Neuronal stem cell (in vitro differentiated cells): ENCODE data around the gene CENPU.
"Not testable (repeated sequence)": the region's sequence is repeated elsewhere in the genome, so short reads cannot be mapped to it uniquely, and the experiment has no call there.

Experiments used
- DNase-seq: peaks from one replicate; pipeline ENCODE4 v3.0.0-alpha.2; 2013; ENCODE audit warnings: low spot score
- H2AFZ ChIP-seq: one replicate; pipeline ENCODE4 v1.6.1; 2013; ENCODE audit warnings: mild to moderate bottlenecking, low read length, inconsistent platforms
- H2AK5ac ChIP-seq: 2 replicates; pipeline ENCODE4 v1.6.1; 2013; ENCODE audit warnings: low read depth, mild to moderate bottlenecking, inconsistent platforms, low read length, moderate library complexity, mixed read lengths
- H2BK120ac ChIP-seq: 2 replicates; pipeline ENCODE4 v1.6.1; 2013; ENCODE audit warnings: low read depth, mild to moderate bottlenecking, inconsistent platforms, low read length, moderate library complexity, mixed read lengths
- H2BK12ac ChIP-seq: one replicate; pipeline ENCODE4 v1.6.1; 2013; ENCODE audit warnings: low read length, inconsistent platforms
- H2BK15ac ChIP-seq: 2 replicates; pipeline ENCODE4 v1.6.1; 2013; ENCODE audit warnings: mild to moderate bottlenecking, low read length, inconsistent platforms, mixed read lengths
- H2BK5ac ChIP-seq: one replicate; pipeline ENCODE4 v1.6.1; 2013; ENCODE audit warnings: inconsistent platforms, mild to moderate bottlenecking, low read length, moderate library complexity
- H3K14ac ChIP-seq: one replicate; pipeline ENCODE4 v1.6.1; 2013; ENCODE audit warnings: low read length, inconsistent platforms
- H3K18ac ChIP-seq: 2 replicates; pipeline ENCODE4 v1.6.1; 2013; ENCODE audit warnings: low read length, inconsistent platforms
- H3K23ac ChIP-seq: 2 replicates; pipeline ENCODE4 v1.6.1; 2013; ENCODE audit warnings: low read depth, mild to moderate bottlenecking, mixed read lengths, low read length, inconsistent platforms; ENCODE audit not compliant: poor library complexity
- H3K27ac ChIP-seq: replicated peaks from 3 replicates; pipeline ENCODE4 v1.5.1; 2013; ENCODE audit warnings: low read length, inconsistent platforms
- H3K27me3 ChIP-seq, 3 experiments: 2 replicates each; pipeline ENCODE4 v1.6.1; 2013; ENCODE audit warnings: low read length in 3 of 3, mild to moderate bottlenecking in 2 of 3, inconsistent platforms in 1 of 3, low read depth in 1 of 3, mixed read lengths in 1 of 3, moderate library complexity in 1 of 3; ENCODE audit not compliant: control insufficient read depth in 3 of 3, insufficient read depth in 3 of 3
- H3K36me3 ChIP-seq, 2 donors: replicated peaks in 1 of 2; 2 replicates each; pipeline ENCODE4 v1.6.1; 2013; ENCODE audit warnings: low read length in 2 of 2; ENCODE audit not compliant: control insufficient read depth in 2 of 2, insufficient read depth in 2 of 2
- H3K4ac ChIP-seq: 2 replicates; pipeline ENCODE4 v1.6.1; 2013; ENCODE audit warnings: inconsistent platforms, mild to moderate bottlenecking, low read length, moderate library complexity
- H3K4me1 ChIP-seq, 2 donors: 1 replicate in 1 of 2; 2 replicates in 1 of 2; pipeline ENCODE4 v1.6.1; 2013; ENCODE audit warnings: low read length in 2 of 2, low read depth in 1 of 2; ENCODE audit not compliant: control insufficient read depth in 2 of 2, insufficient read depth in 1 of 2
- H3K4me2 ChIP-seq: one replicate; pipeline ENCODE4 v1.6.1; 2013; ENCODE audit warnings: mild to moderate bottlenecking, low read length, inconsistent platforms; ENCODE audit not compliant: insufficient read depth, poor library complexity, severe bottlenecking
- H3K4me3 ChIP-seq, 2 donors: 2 replicates each; pipeline ENCODE4 v1.5.1; 2013; ENCODE audit warnings: low read length in 2 of 2, mild to moderate bottlenecking in 2 of 2, inconsistent platforms in 1 of 2, moderate library complexity in 1 of 2
- H3K79me1 ChIP-seq: one replicate; pipeline ENCODE4 v1.6.1; 2013; ENCODE audit warnings: low read depth, mild to moderate bottlenecking, inconsistent platforms, low read length, moderate library complexity
- H3K9ac ChIP-seq: one replicate; pipeline ENCODE4 v1.6.1; 2013; ENCODE audit warnings: mild to moderate bottlenecking, low read depth, low read length, inconsistent platforms; ENCODE audit not compliant: poor library complexity
- H3K9me3 ChIP-seq, 2 donors: replicated peaks in 1 of 2; 2 replicates each; pipeline versions ENCODE3 to v1.6.1; 2013; ENCODE audit warnings: low read length in 2 of 2, mild to moderate bottlenecking in 2 of 2, inconsistent platforms in 1 of 2, low read depth in 1 of 2, mixed read lengths in 1 of 2, moderate library complexity in 1 of 2; ENCODE audit not compliant: control insufficient read depth in 2 of 2, insufficient read depth in 1 of 2
- H4K8ac ChIP-seq: one replicate; pipeline ENCODE4 v1.6.1; 2013; ENCODE audit warnings: low read depth, mild to moderate bottlenecking, inconsistent platforms, low read length, moderate library complexity
- H4K91ac ChIP-seq: one replicate; pipeline ENCODE4 v1.6.1; 2013; ENCODE audit warnings: low read length, low read depth, mild to moderate bottlenecking, inconsistent platforms; ENCODE audit not compliant: poor library complexity
- WGBS, 2 donors: extraction: QIAGEN DNeasy Blood & Tissue Kit; methylation state at CpG; one replicate each; pipeline ENCODE4 v1.1.7; 2013; ENCODE audit warnings: missing lambda C conversion rate in 2 of 2, mixed read lengths in 1 of 2; ENCODE audit not compliant: insufficient read length in 2 of 2, insufficient replicate concordance in 1 of 2; ENCODE audit errors: extremely low coverage in 2 of 2; 5-methylcytosine and 5-hydroxymethylcytosine counted together

The CENPU gene

DNA sequence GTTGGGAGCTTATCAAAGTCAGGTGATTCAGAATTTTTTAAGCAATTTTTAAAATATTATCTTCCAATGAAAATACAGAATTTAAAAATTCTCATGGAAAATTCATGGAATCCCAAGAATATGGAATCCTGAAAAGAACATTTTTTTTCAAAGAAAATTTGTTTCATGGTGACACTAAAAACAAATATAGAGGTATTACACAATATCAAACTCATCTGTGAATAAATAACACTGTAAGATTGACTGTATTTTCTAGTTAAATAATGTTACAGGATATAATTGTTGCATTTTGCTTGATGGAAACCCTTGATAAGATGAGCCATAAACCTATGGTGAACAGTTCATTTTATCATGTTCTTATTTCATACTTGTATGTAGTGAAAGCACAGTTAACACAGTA, 72.9 kb downstream of the CENPU start:
- Histone ChIP-seq H2BK15ac (no peak overlapping the region), H3K4me2 (no peak overlapping the region), H3K18ac (no peak overlapping the region), H3K9ac (no peak overlapping the region), H2BK12ac (no peak overlapping the region), H3K27me3 (no peaks in the 10 kb centered on the region), H3K36me3 (peaks cover 0 to 82% of the 10 kb centered on the region in 2 donors), H3K14ac (no peak overlapping the region), H2BK5ac (no peak overlapping the region), H4K8ac (no peak overlapping the region), H2AK5ac (no peak overlapping the region), H3K9me3 (no peaks in the 10 kb centered on the region), H3K4ac (no peak overlapping the region), H3K4me3 (no peak overlapping the region), H3K4me1 (no peaks in the 10 kb centered on the region), H2BK120ac (no peak overlapping the region), H2AFZ (no peak overlapping the region), H4K91ac (no peak overlapping the region), H3K23ac (no peak overlapping the region), H3K27ac (no peak overlapping the region), H3K79me1 (no peaks in the 10 kb centered on the region)
- no peak for DNase-seq

DNA sequence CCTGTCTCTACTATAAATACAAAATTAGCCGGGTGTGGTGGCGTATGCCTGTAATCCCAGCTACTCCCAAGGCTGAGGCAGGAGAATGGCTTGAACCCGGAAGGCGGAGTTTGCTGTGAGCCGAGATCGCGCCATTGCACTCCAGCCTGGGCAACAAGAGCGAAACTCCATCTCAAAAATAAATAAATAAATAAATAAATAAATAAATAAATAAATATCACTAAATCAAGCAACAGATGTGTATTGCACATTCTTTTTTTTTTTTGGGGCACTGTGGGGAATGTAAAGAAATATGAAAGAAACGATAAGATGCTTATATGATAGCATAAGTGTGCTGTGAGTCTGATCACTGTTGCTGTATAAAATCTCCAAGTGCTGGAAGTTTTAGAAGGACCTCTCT, 76.1 kb downstream of the CENPU start:
- not testable (repeated sequence) for DNase-seq, H3K9me3 ChIP-seq, H2AFZ ChIP-seq, H3K4me2 ChIP-seq, H2BK120ac ChIP-seq, H3K79me1 ChIP-seq, H3K14ac ChIP-seq, H3K4me3 ChIP-seq, H2BK15ac ChIP-seq, H3K4me1 ChIP-seq, H2BK12ac ChIP-seq, H4K91ac ChIP-seq, H3K27me3 ChIP-seq, H3K9ac ChIP-seq, H3K18ac ChIP-seq, H3K23ac ChIP-seq, H2BK5ac ChIP-seq, H4K8ac ChIP-seq, H3K4ac ChIP-seq, H2AK5ac ChIP-seq, H3K27ac ChIP-seq
- no CpG with 5 or more reads among the region's 9 CpGs for WGBS, 2 donors
- H3K36me3 ChIP-seq: peaks cover 0 to 75% of the 10 kb centered on the region in 2 donors

DNA sequence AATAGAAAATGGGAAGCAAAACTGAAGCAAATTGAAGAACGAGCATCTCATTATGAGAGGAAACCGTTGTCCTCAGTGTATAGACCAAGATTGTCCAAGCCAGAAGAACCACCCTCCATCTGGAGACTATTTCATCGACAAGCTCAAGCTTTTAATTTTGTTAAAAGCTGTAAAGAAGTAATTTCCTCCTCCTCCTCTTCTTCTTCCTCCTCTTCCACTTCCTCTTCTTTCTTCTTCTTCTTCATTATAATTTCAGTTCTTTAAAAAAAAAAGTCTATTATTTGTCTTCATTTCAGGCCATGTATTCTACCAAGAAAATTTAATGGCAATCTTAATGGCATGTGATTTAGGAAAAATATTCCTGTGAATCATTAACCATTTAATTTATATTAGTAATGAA, 76.8 kb downstream of the CENPU start:
- H4K91ac ChIP-seq: no peak overlapping the region
- H2BK5ac ChIP-seq: no peak overlapping the region
- H3K4me3 ChIP-seq: no peak overlapping the region
- no peaks in the 10 kb centered on the region for H3K4me1 ChIP-seq
- no peak for DNase-seq
- no peak overlapping the region for H3K27ac ChIP-seq
- H2AFZ ChIP-seq: no peak overlapping the region
- no CpG with 5 or more reads among the region's 3 CpGs for WGBS, 2 donors
- no peak overlapping the region for H3K23ac ChIP-seq
- H2BK120ac ChIP-seq: no peak overlapping the region
- H2AK5ac ChIP-seq: no peak overlapping the region
- H3K4me2 ChIP-seq: no peak overlapping the region
- no peak overlapping the region for H3K14ac ChIP-seq
- no peak overlapping the region for H2BK15ac ChIP-seq
- no peaks in the 10 kb centered on the region for H3K79me1 ChIP-seq
- H3K4ac ChIP-seq: no peak overlapping the region
- no peak overlapping the region for H4K8ac ChIP-seq
- H3K36me3 ChIP-seq: peaks cover 0 to 75% of the 10 kb centered on the region in 2 donors
- no peak overlapping the region for H2BK12ac ChIP-seq
- H3K27me3 ChIP-seq: no peaks in the 10 kb centered on the region
- H3K9ac ChIP-seq: no peak overlapping the region
- no peak overlapping the region for H3K18ac ChIP-seq
- no peaks in the 10 kb centered on the region for H3K9me3 ChIP-seq

DNA sequence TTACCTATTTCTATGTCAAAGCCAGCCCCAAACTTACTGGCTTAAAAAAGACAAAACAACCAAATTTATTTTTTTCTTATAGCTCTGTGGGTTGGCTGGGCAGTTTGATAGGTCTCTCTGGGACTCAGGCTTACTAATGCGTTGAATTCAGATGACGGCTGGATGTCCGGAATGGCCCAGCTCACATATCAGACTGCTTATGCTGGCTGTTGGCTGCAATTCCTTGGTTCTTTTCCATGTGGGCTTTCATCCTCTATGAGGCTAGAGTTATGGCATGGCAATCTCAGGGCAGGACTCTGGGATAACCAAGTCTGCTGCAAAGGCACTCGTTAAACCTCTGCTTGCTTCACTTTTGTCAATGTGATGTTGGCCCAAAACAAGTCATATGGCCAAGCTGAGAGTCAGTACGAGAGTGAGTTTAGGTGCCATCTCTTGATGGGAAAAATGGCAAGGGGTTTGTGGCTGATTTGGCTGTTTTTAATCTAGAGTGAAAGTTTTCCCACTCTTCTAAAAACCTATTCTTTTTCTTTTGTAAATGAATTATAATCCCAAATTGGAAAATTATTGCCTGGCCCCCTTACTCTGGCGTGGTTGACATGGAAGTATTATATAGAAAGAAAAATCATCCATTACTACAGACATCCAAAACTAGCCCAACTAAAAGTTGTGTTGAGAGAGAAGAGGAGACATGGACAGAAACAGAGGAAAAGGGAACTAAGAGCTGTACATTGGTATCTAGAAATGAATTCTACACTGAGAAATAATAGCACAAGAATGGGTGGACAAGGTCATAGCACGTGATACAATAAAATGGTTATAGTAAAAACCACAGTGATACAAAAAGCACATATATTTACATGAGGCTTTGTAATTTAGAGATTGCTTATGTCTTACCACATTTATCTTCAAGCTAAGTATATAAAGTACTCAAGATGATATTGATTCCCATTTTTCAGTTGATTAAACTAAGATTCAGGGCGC, 77.7 kb downstream of the CENPU start:
- Histone ChIP-seq H3K23ac (no peak overlapping the region), H3K4me3 (no peak overlapping the region), H3K4me2 (no peak overlapping the region), H3K18ac (no peak overlapping the region), H3K9me3 (no peaks in the 10 kb centered on the region), H2BK120ac (no peak overlapping the region), H3K4ac (no peak overlapping the region), H3K9ac (peak overlapping the region; percentile 12), H3K79me1 (no peaks in the 10 kb centered on the region), H3K27ac (no peak overlapping the region), H3K27me3 (no peaks in the 10 kb centered on the region), H2AFZ (no peak overlapping the region), H2BK15ac (no peak overlapping the region), H2BK12ac (no peak overlapping the region), H3K4me1 (no peaks in the 10 kb centered on the region), H3K36me3 (peaks cover 0 to 65% of the 10 kb centered on the region in 2 donors), H2BK5ac (no peak overlapping the region), H4K8ac (no peak overlapping the region), H3K14ac (no peak overlapping the region), H2AK5ac (no peak overlapping the region), H4K91ac (no peak overlapping the region)
- no CpG with 5 or more reads among the region's 8 CpGs for WGBS, 2 donors
- DNase-seq: no peak
